LNCaP clone FGC (cell line): ENCODE results near the gene PRTFDC1.

Experiments used
- DNase-seq: peaks from one replicate; pipeline ENCODE4 v3.0.0-alpha.2; 2011; ENCODE audit warnings: low read depth
- H3K4me3 ChIP-seq: 2 replicates; pipeline ENCODE4 v1.5.1; 2011; ENCODE audit warnings: mild to moderate bottlenecking, low read depth, low read length, control low read depth
- TF ChIP-seq, protein P1 (sequence below): IDR thresholded peaks from 2 replicates; pipeline ENCODE4 v1.5.1; 2012; ENCODE audit warnings: mild to moderate bottlenecking; ENCODE audit not compliant: control insufficient read depth, insufficient read depth; ENCODE audit errors: extremely low read depth

Gene PRTFDC1

GRCh38 chr10:24882047-24882698 lies 70.2 kb downstream of the PRTFDC1 start:
- TF ChIP-seq, protein P1, sequence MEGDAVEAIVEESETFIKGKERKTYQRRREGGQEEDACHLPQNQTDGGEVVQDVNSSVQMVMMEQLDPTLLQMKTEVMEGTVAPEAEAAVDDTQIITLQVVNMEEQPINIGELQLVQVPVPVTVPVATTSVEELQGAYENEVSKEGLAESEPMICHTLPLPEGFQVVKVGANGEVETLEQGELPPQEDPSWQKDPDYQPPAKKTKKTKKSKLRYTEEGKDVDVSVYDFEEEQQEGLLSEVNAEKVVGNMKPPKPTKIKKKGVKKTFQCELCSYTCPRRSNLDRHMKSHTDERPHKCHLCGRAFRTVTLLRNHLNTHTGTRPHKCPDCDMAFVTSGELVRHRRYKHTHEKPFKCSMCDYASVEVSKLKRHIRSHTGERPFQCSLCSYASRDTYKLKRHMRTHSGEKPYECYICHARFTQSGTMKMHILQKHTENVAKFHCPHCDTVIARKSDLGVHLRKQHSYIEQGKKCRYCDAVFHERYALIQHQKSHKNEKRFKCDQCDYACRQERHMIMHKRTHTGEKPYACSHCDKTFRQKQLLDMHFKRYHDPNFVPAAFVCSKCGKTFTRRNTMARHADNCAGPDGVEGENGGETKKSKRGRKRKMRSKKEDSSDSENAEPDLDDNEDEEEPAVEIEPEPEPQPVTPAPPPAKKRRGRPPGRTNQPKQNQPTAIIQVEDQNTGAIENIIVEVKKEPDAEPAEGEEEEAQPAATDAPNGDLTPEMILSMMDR, result no peak
- no peak for DNase-seq
- H3K4me3 ChIP-seq, result no peak overlapping the region

DNA sequence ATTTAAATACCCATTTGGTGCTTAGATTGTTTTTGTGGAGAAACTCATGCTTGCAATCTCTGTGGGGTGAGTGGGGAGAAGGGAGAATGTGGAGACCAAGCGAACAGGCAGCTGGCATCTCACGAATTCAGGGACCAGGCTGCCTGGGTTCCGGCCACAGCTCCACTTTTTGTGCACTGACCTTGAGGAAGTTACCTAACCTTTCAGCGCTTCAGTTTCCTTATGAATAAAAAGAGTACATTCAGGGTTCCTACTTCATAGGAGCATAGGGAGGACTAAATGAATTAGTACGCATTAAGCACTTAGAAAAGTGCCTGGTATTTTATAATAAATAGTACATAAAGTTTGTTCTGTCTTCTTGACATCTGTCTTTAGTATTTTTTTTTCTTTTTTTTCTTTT lies 72.5 kb downstream of the PRTFDC1 start:
- DNase-seq, result no peak
- H3K4me3 ChIP-seq, result no peak overlapping the region
- TF ChIP-seq, protein P1, result no peak

DNA sequence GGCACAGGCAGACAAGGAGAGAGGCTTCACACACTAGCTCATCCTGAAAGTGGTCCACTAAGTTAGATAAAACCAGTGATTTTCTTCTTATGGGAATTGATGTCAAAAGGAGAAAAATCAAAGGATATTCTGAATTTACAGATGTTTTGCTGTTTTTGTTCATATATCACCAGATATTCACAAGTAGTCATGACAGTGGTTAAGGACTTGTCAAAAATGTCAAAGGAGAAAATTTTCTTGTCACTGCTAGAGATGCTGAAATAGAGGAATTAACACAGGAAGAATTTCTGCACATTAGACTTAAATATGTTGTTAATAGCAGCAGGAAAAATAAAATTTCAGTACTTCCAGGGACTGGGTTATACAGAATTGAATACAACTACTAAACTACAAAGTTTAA lies 78.3 kb downstream of the PRTFDC1 start:
- no peak overlapping the region for H3K4me3 ChIP-seq
- DNase-seq, result no peak
- TF ChIP-seq, protein P1, result no peak

DNA sequence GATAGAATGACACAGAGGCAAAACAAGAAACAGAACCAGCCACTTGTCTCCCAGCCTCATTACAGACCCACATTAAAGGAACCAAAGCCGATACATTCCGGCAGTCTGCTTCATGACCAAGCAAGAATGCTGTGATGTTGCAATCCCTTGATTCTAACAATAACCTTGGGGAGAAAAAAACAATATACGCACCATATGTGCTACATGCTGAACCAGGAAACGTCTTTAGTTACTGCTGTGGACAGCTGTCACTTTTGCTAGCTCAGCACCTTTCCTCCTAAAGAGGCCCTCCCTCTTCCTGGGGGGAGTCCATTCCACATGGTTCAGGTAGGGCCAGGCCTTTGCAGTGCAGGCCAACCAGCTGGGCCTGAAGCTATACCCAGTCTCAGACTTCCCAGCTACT lies 79.1 kb downstream of the PRTFDC1 start:
- DNase-seq, result no peak
- TF ChIP-seq, protein P1, result no peak
- H3K4me3 ChIP-seq, result no peak overlapping the region

DNA sequence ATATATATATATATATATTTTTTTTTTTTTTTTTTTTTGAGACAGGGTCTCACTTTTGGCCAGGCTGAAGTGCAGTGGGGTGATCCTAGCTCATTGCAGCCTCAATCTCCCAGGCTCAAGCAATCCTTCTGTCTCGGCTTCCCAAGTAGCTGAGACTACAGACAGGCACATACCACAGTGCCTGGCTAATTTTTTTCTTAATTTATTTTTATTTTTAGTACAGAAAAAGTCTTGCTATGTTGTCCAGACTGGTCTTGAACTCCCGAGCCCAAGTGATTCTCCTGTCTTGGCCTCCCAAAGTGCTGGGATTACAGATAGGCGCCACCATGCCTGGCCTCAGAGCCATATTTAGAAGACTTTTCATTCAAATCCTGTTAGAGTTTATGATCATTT lies 79.6 kb downstream of the PRTFDC1 start:
- TF ChIP-seq, protein P1, result no peak
- no peak overlapping the region for H3K4me3 ChIP-seq
- DNase-seq, result no peak

DNA sequence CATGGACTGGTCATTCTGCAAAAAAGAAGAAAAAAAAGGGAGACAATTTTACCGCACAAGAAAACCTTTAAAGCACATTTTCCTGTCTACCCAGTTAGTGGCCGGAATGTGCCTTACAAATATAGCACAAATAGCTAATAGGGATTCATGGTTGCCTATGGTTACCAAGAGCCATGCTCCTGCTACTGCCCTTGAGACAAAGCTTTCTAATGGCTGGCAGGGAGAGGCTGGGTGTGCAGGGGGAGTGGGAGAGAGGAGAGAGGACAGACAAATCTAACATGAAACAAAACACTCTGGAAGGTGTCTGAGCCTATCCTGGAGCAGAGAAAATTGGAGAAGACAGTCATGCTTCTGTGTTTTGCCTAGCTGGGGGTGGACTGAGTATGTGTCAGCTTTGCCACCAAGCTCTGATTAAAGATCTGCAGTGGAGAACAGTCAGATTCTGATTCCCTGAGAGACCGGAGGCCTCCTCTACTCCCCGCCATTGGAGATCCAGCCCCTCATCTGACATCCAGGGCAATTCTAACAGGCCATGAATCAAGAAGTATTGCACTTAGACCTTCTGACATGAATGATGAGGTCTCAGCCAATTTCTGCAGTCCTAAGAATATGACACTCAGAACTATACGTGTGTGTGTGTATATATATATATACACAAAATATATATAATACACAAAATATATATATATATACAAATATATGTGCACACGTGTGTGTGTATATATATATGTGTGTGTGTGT lies 80.2 kb downstream of the PRTFDC1 start:
- TF ChIP-seq, protein P1, result no peak
- DNase-seq, result no peak
- H3K4me3 ChIP-seq, result no peak overlapping the region
